GM12878 (cell line): Measurements from ENCODE around the gene DNAJC17. TPM values are rescaled to one million over a fixed set of nuclear protein-coding genes. Genes with fewer than 3 reads are reported as not detected.

Source experiments
- ATAC-seq: fragments of 200-7000 bp; cut with Tn5 transposase; 3 replicates; pipeline ENCODE4 v1.9.1; 2020; ENCODE audit warnings: mild to moderate bottlenecking, moderate library complexity
- BruUV-seq: library from RNA; stranded (reverse); fragments of 400-500 nt; replicated peaks from 2 replicates; lab custom pipeline; 2021; lab: Mats Ljungman, UMichigan
- CTCF ChIA-PET: fragments of 300-600 bp; sonication (Branson Sonifier 250); formaldehyde crosslinking; extraction: SDS; loops from one replicate; lab custom pipeline; 2021; ENCODE audit warnings: inconsistent platforms; lab: Yijun Ruan, JAX
- POLR2A ChIA-PET: fragments of 350-600 bp; formaldehyde crosslinking; extraction: SDS; loops from one replicate; lab custom pipeline; 2021; ENCODE audit warnings: inconsistent platforms; lab: Charles Lee
- RAD21 ChIA-PET: fragments of 300-600 bp; sonication (Branson Sonifier 250); formaldehyde crosslinking; loops from one replicate; lab custom pipeline; 2023; ENCODE audit warnings: antibody characterized with exemption; ENCODE audit not compliant: unreplicated experiment; lab: Charles Lee
- SMC1A ChIA-PET: fragments of 300-600 bp; sonication (Branson Sonifier 250); formaldehyde crosslinking; loops from one replicate; lab custom pipeline; 2023; ENCODE audit not compliant: unreplicated experiment, uncharacterized antibody; lab: Charles Lee
- DNase-seq: peaks from one replicate; pipeline ENCODE4 v3.0.0-alpha.2; 2011; ENCODE audit warnings: low read depth, low spot score
- FAIRE-seq: peaks from 3 replicates; lab custom pipeline; 2011; peaks lifted over from hg19 to GRCh38; lab: Jason Lieb, UNC
- H2AFZ ChIP-seq: 2 replicates; pipeline ENCODE4 v1.6.0; 2011; ENCODE audit warnings: low read depth, low read length, control low read depth; ENCODE audit not compliant: control insufficient read depth
- H3K27ac ChIP-seq: 2 replicates; pipeline ENCODE4 v1.5.1; 2011; ENCODE audit warnings: control low read depth; ENCODE audit not compliant: control insufficient read depth, insufficient read depth
- H3K27me3 ChIP-seq, 2 experiments: replicated peaks in 1 of 2; 2 replicates each; pipeline versions ENCODE4 v1.6.0 to v1.6.1; 2011; ENCODE audit warnings: low read length in 1 of 2; ENCODE audit not compliant: control insufficient read depth in 2 of 2, insufficient read depth in 2 of 2
- H3K36me3 ChIP-seq, 2 experiments: 2 replicates each; pipeline ENCODE4 v1.5.1; 2011; ENCODE audit warnings: low read length in 1 of 2; ENCODE audit not compliant: control insufficient read depth in 2 of 2, insufficient read depth in 2 of 2
- H3K4me1 ChIP-seq: 2 replicates; pipeline ENCODE4 v1.6.1; 2011; ENCODE audit warnings: mild to moderate bottlenecking, low read length, moderate library complexity, mixed read lengths; ENCODE audit not compliant: control insufficient read depth, insufficient read depth
- H3K4me2 ChIP-seq: 2 replicates; pipeline ENCODE4 v1.6.0; 2011; ENCODE audit warnings: control low read depth; ENCODE audit not compliant: control insufficient read depth, insufficient read depth
- H3K4me3 ChIP-seq: fragments of 200-600 bp; sonication (generic); 2 replicates; pipeline ENCODE4 v1.5.1; 2016
- H3K79me2 ChIP-seq: 2 replicates; pipeline ENCODE4 v1.6.0; 2011; ENCODE audit warnings: low read length; ENCODE audit not compliant: control insufficient read depth, insufficient read depth
- H3K9ac ChIP-seq: 2 replicates; pipeline ENCODE4 v1.8.0; 2011; ENCODE audit warnings: low read length, control low read depth, mixed read lengths; ENCODE audit not compliant: control insufficient read depth, insufficient read depth
- H3K9me3 ChIP-seq: replicated peaks from 3 replicates; pipeline ENCODE4 v1.5.1; 2011; ENCODE audit warnings: mild to moderate bottlenecking, low read length; ENCODE audit not compliant: control insufficient read depth, insufficient read depth
- H4K20me1 ChIP-seq: 2 replicates; pipeline ENCODE4 v1.6.0; 2011; ENCODE audit not compliant: control insufficient read depth, insufficient read depth
- EED ChIP-seq: sonication (generic); IDR thresholded peaks from 2 replicates; pipeline ENCODE4 v1.6.1; 2016; ENCODE audit warnings: antibody characterized with exemption, low read depth
- ETV6 ChIP-seq, 2 experiments: fragments of 450-650 bp in 1 of 2; IDR thresholded peaks in 1 of 2; conservative IDR thresholded peaks in 1 of 2; 2 replicates each; pipeline ENCODE4 v1.6.1; 2014; ENCODE audit warnings: antibody characterized with exemption in 1 of 2, borderline replicate concordance in 1 of 2, low read depth in 1 of 2, mild to moderate bottlenecking in 1 of 2, moderate library complexity in 1 of 2
- HCFC1 ChIP-seq: fragments of 150-350 bp; IDR thresholded peaks from 2 replicates; pipeline ENCODE4 v1.6.1; 2014; ENCODE audit warnings: low read length
- IKZF1 ChIP-seq: fragments of 450-650 bp; conservative IDR thresholded peaks from 2 replicates; pipeline ENCODE4 v1.6.1; 2017; ENCODE audit warnings: antibody characterized with exemption, mild to moderate bottlenecking
- IKZF2 ChIP-seq, 2 experiments: fragments of 450-650 bp; IDR thresholded peaks; 2 replicates each; pipeline ENCODE4 v1.6.1; 2017; ENCODE audit warnings: mild to moderate bottlenecking in 2 of 2, moderate library complexity in 2 of 2
- MEF2A ChIP-seq: IDR thresholded peaks from 2 replicates; pipeline ENCODE4 v1.6.1; 2011; ENCODE audit warnings: low read depth, mild to moderate bottlenecking, low read length, moderate library complexity; ENCODE audit not compliant: insufficient read depth
- RCOR1 ChIP-seq: conservative IDR thresholded peaks from 2 replicates; pipeline ENCODE4 v1.6.1; 2012; ENCODE audit warnings: low read depth, low read length, improper control_type of control experiment
- RELA ChIP-seq: fragments of 450-650 bp; IDR thresholded peaks from 2 replicates; pipeline ENCODE4 v1.8.0; 2014; ENCODE audit warnings: borderline replicate concordance; ENCODE audit not compliant: partially characterized antibody
- SIX5 ChIP-seq: IDR thresholded peaks from 2 replicates; pipeline ENCODE4 v1.6.1; 2011; ENCODE audit warnings: mild to moderate bottlenecking, low read depth, low read length, moderate library complexity; ENCODE audit not compliant: severe bottlenecking
- STAT3 ChIP-seq: IDR thresholded peaks from 2 replicates; pipeline ENCODE4 v1.6.1; 2011; ENCODE audit warnings: low read depth, low read length, improper control_type of control experiment
- TARDBP ChIP-seq: IDR thresholded peaks from 2 replicates; pipeline ENCODE4 v1.6.1; 2016; ENCODE audit warnings: borderline replicate concordance
- ZSCAN29 ChIP-seq: fragments of 450-650 bp; IDR thresholded peaks from 2 replicates; pipeline ENCODE4 v1.6.1; 2017; ENCODE audit warnings: mild to moderate bottlenecking, moderate library complexity
- WGBS: methylation state at CpG from one replicate; pipeline ENCODE4 v1.1.6; 2016; ENCODE audit warnings: low lambda C conversion rate; ENCODE audit not compliant: insufficient replicate concordance, insufficient coverage; ENCODE audit errors: missing lambda C conversion rate; 5-methylcytosine and 5-hydroxymethylcytosine counted together
- in situ Hi-C: fragments of 300-500 bp; cut with MboI; formaldehyde crosslinking; loops from 9 replicates; pipeline ENCODE4 v1.14.3; 2018; ENCODE audit warnings: mixed read lengths
- intact Hi-C: fragments of 100-400 bp; cut with micrococcal nuclease; formaldehyde crosslinking; loops from one replicate; pipeline ENCODE4 v1.14.2; 2022; ENCODE audit not compliant: unreplicated experiment
- polyA plus RNA-seq, 11 experiments: library from polyadenylated mRNA; depleted of rRNA in 4 of 11; unstranded in 6 of 11; stranded (reverse) in 5 of 11; fragments of >200 nt; fragmentation: Nextera tagmentation in 4 of 11; fragmentation: Illumina TruSeq in 1 of 11; extraction: Ambion mirVana in 4 of 11; extraction: Trizol in 1 of 11; gene quantifications; 1 replicate in 1 of 11; 2 replicates in 10 of 11; pipeline versions ENCODE4 v1.2.1 to v1.2.3, GENCODE V29; 2011 to 2016; ENCODE audit warnings: inconsistent platforms in 2 of 11, missing spikeins in 2 of 11, low read depth in 1 of 11
- total RNA-seq, 4 experiments: library from RNA; depleted of rRNA in 3 of 4; stranded (reverse); fragments of >200 nt in 3 of 4; fragmentation: Illumina TruSeq in 1 of 4; extraction: Trizol in 1 of 4; gene quantifications; 2 replicates each; pipeline versions ENCODE4 v1.2.1 to v1.2.3, GENCODE V29; 2013 to 2021

Gene DNAJC17
- total and polyA plus RNA-seq, 10 of the 15 experiments (the other 5 are each of a cell fraction or from before 2014, with no cell fraction given) = 6.1 to 62.8 (median 45.4) TPM

DNA sequence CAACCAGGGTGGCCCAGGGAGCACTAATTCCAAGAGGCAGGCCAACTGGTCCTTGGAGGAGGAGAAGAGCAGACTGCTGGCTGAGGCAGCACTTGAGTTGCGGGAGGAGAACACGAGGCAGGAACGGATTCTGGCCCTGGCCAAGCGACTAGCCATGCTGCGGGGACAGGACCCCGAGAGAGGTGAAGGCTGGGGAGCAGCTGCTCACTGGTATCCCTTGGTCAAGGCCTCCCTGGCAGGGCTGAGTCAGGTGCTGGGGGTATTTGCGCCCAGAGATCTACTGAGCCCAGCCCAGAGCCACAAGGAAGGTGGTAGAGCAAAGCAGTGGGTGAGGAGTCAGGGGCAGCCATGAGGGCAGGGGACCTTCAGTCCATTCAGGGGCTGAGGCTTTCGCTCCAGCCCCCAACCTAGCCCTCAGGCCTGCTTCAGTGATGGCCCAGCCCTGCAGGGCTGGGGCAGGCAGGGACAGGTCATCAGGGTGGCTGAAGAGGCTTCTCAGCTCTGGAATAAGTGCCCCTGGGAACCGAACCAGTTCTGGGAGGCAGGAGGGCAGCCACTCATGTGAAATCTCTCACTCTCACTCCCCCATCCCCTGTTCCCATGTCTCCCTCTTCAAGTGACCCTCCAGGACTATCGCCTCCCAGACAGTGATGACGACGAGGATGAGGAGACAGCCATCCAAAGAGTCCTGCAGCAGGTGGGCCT lies 5.6 kb upstream of the DNAJC17 start (continued):
- TF ChIP-seq MEF2A = no peak
- no peak for TF ChIP-seq STAT3

DNA sequence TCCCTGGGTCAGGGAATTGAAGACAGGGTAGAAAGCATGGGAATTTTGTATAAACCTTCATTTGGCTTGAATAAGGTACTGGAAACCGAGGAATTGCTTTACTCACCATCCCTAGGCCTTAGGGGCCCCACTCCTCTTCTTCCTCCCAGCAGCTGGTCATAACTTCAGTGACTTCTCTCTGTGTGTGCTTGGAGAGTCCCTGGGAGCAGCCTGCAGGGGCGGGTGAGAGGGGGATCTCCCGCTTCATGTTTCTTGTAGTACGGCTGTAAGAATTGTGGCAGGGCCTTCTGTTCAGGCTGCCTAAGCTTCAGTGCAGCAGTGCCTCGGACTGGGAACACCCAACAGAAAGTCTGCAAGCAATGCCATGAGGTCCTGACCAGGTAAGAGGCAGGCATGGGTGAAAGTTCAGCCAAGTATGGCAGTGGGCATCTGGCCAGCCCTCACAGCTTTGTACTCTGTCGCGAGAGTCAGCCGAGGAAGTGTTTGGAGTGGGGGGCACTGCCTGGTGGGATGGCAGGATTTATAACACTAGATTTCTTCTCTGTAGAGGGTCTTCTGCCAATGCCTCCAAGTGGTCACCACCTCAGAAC lies 1.7 kb upstream of the DNAJC17 start:
- Histone ChIP-seq H3K4me3 (peak overlapping the region; percentile 79), H3K27me3 (no peaks in the 10 kb centered on the region), H3K4me2 (peak overlapping the region; percentile 94), H4K20me1 (no peaks in the 10 kb centered on the region), H3K79me2 (peaks cover 22% of the 10 kb centered on the region), H3K27ac (peak overlapping the region; percentile 5; the same call in 1 of the 2 replicates), H3K4me1 (peaks cover 15% of the 10 kb centered on the region; the same call in 1 of the 2 replicates), H3K9ac (peak overlapping the region; percentile 69), H2AFZ (no peak overlapping the region), H3K36me3 (peaks cover 0 to 3% of the 10 kb centered on the region in 2 experiments; a peak in 2 of 4 replicates)
- intact Hi-C loops = loop anchor here (5.0 kb wide), 1 partner anchor 38 kb away; no protein-coding TSS in a partner anchor
- RAD21 ChIA-PET = interaction anchor here (0.9 to 3.3 kb wide), 5 partner anchors 23 to 83 kb away, joined by 3 to 19 read pairs (median 7); partner anchors contain the start of gene SPINT1
- FAIRE-seq = no peak
- no TSS peak for BruUV-seq
- SMC1A ChIA-PET = interaction anchor here (1.2 to 2.2 kb wide), 4 partner anchors 35 to 83 kb away, joined by 6 to 7 read pairs (median 6); partner anchors contain the start of gene SPINT1
- CTCF ChIA-PET = interaction anchor here (1.4 to 3.7 kb wide), 3 partner anchors 50 to 85 kb away, joined by 5 to 19 read pairs (median 8); partner anchors contain the start of gene VPS18
- peak; percentile 14 for ATAC-seq
- TF ChIP-seq ZSCAN29 = no peak
- TF ChIP-seq RELA = peak; percentile 25
- TF ChIP-seq ETV6 (conservative IDR thresholded peaks at IDR 0.05 in 1 of 2, IDR thresholded peaks at IDR 0.05 in 1 of 2; ENCODE audit: borderline replicate concordance in 1 of 2, low read depth in 1 of 2) = no peak
- peak in 1 of 2 experiments; percentile 36; a peak in 1 of 4 replicates for TF ChIP-seq IKZF2 (IDR thresholded peaks at IDR 0.05)
- no peak for TF ChIP-seq TARDBP
- peak; percentile 27; the same call in 1 of the 2 replicates for TF ChIP-seq IKZF1
- TF ChIP-seq SIX5 = no peak
- TF ChIP-seq HCFC1 = 0 out of 2 replicates have a peak, but pooled peaks have one; percentile 3
- 0 out of 2 replicates have a peak, but pooled peaks have one; percentile 36 for TF ChIP-seq EED
- TF ChIP-seq RCOR1 = no peak
- TF ChIP-seq, all 136 proteins: peak for 5
- no peak for DNase-seq
- H3K9me3 ChIP-seq = no peaks in the 10 kb centered on the region
- POLR2A ChIA-PET = interaction anchor here (0.6 to 2.3 kb wide), 6 partner anchors 36 to 115 kb away, joined by 3 to 10 read pairs (median 4); partner anchors contain the start of gene RAD51
- in situ Hi-C loops = no loop called here
- 63% methylated on average over 8 of the region's 8 CpGs for WGBS
